Testis (tissue), 3 donors: ENCODE measurements around the gene DLG5. TPM values are rescaled to one million over a fixed set of nuclear protein-coding genes. Genes with fewer than 3 reads are reported as not detected.

ENCODE experiments used
- DNase-seq: peaks from one replicate; pipeline ENCODE4 v3.0.0-alpha.2; 2019
- H3K27ac ChIP-seq, 2 donors: fragments of 200-600 bp; sonication (generic); one replicate each; pipeline ENCODE4 v1.5.1; 2019
- H3K27me3 ChIP-seq: fragments of 200-600 bp; sonication (generic); one replicate; pipeline ENCODE4 v1.5.1; 2019
- H3K36me3 ChIP-seq: fragments of 200-600 bp; sonication (generic); one replicate; pipeline ENCODE4 v1.5.1; 2017; ENCODE audit warnings: low read depth; ENCODE audit errors: missing control alignments
- H3K4me1 ChIP-seq: fragments of 200-600 bp; sonication (generic); one replicate; pipeline ENCODE4 v1.5.1; 2019
- H3K4me3 ChIP-seq, 2 donors: fragments of 200-600 bp; sonication (generic); one replicate each; pipeline ENCODE4 v1.5.1; 2017 to 2019
- H3K9me3 ChIP-seq: fragments of 200-600 bp; sonication (generic); one replicate; pipeline ENCODE4 v1.5.1; 2017
- POLR2A ChIP-seq: fragments of 450-650 bp; IDR thresholded peaks from one replicate; pipeline ENCODE4 v1.6.1; 2017; ENCODE audit warnings: antibody characterized with exemption, mild to moderate bottlenecking, moderate library complexity
- WGBS, 2 donors: methylation state at CpG; one replicate each; pipeline ENCODE4 v1.1.5; 2018; 5-methylcytosine and 5-hydroxymethylcytosine counted together
- intact Hi-C: fragments of 100-400 bp; cut with DNase I; formaldehyde crosslinking; loops from one replicate; pipeline ENCODE4 v1.15.1; 2023; ENCODE audit warnings: low total_unique reads
- polyA plus RNA-seq: library from polyadenylated mRNA; stranded (reverse); fragments of 350-450 nt; fragmentation: Illumina TruSeq; extraction: RNeasy Lipid Tissue Mini Kit (QIAGEN cat#74804); gene quantifications from one replicate; pipeline ENCODE4 v1.2.3, GENCODE V29; 2014; ENCODE audit warnings: low read depth, low replicate concordance; ENCODE audit not compliant: insufficient read depth
- total RNA-seq, 2 donors: library from RNA; depleted of rRNA; stranded (reverse); fragments of >200 nt; gene quantifications; one replicate each; pipeline ENCODE4 v1.2.3, GENCODE V29; 2016
- TF ChIP-seq, protein P1 (sequence below), 3 experiments: fragments of 450-650 bp in 2 of 3; fragments of 200-600 bp in 1 of 3; sonication (generic) in 1 of 3; IDR thresholded peaks; one replicate each; pipeline ENCODE4 v1.5.1; 2016 to 2019; ENCODE audit warnings: antibody characterized with exemption in 3 of 3, mild to moderate bottlenecking in 2 of 3, moderate library complexity in 1 of 3

The DLG5 gene
- total and polyA plus RNA-seq, 3 donors from 2014 or later: 26.9 to 54.8 (median 50.1) TPM

DNA sequence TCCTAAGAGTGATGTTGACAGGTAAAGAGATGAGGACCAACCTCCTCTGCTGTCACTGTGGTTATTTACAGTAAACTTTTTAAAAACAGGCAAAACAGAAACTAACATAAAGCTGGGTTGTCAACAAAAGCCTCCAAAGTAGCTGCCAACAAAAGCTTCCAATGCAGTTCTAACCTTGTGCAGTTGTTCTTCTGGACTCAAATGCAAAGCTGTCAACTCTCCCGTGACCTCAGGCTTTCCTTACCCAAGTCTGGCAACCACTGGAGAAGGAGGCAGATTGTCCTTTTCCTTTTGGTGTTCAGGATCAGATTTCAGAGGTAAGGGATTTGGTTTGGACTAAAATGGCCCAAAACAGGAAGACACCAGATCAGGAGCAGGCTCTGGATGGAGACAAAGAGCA is 63.1 kb downstream of the DLG5 start:
- peaks cover 4% of the 10 kb centered on the region for H3K4me1 ChIP-seq

DNA sequence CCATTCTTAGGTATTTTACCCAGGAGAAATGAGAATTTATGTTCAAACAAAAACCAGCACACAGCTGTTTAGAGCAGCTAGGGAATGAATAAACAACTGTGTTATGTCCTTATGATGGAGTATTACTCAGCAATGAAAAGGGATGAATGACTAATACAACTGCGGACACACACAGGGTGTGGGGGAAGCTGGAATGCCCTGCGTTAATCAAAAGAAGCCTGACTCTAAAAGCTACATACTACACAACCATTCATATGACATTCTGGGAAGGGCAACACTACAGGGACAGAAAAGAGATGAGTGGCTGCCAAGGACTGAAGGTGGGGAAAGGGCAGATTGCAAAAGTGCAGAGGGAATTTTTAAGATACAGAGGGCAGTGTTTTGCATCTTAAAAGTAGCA is 64.0 kb downstream of the DLG5 start:
- Histone ChIP-seq H3K27me3 (no peaks in the 10 kb centered on the region), H3K27ac (no peak overlapping the region), H3K4me1 (peaks cover 4% of the 10 kb centered on the region), H3K4me3 (no peak overlapping the region), H3K36me3 (no peaks in the 10 kb centered on the region), H3K9me3 (no peaks in the 10 kb centered on the region)
- TF ChIP-seq, protein P1, sequence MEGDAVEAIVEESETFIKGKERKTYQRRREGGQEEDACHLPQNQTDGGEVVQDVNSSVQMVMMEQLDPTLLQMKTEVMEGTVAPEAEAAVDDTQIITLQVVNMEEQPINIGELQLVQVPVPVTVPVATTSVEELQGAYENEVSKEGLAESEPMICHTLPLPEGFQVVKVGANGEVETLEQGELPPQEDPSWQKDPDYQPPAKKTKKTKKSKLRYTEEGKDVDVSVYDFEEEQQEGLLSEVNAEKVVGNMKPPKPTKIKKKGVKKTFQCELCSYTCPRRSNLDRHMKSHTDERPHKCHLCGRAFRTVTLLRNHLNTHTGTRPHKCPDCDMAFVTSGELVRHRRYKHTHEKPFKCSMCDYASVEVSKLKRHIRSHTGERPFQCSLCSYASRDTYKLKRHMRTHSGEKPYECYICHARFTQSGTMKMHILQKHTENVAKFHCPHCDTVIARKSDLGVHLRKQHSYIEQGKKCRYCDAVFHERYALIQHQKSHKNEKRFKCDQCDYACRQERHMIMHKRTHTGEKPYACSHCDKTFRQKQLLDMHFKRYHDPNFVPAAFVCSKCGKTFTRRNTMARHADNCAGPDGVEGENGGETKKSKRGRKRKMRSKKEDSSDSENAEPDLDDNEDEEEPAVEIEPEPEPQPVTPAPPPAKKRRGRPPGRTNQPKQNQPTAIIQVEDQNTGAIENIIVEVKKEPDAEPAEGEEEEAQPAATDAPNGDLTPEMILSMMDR (IDR thresholded peaks at IDR 0.05): no peak
- no peak for TF ChIP-seq POLR2A
- intact Hi-C loops: no loop called here
- 95 to 97% methylated on average over 2 of the region's 2 CpGs for WGBS, 2 donors
- no peak for DNase-seq

More for the DNA sequence above, 63.1 kb downstream of the DLG5 start:
- WGBS, 2 donors: 64 to 66% methylated on average over 1 of the region's 1 CpG
- H3K27ac ChIP-seq: no peak overlapping the region
- no peaks in the 10 kb centered on the region for H3K27me3 ChIP-seq
- intact Hi-C loops: no loop called here
- TF ChIP-seq, protein P1 (IDR thresholded peaks at IDR 0.05): no peak
- no peak for TF ChIP-seq POLR2A
- H3K36me3 ChIP-seq: no peaks in the 10 kb centered on the region
- DNase-seq: no peak
- no peak overlapping the region for H3K4me3 ChIP-seq
- no peaks in the 10 kb centered on the region for H3K9me3 ChIP-seq

DNA sequence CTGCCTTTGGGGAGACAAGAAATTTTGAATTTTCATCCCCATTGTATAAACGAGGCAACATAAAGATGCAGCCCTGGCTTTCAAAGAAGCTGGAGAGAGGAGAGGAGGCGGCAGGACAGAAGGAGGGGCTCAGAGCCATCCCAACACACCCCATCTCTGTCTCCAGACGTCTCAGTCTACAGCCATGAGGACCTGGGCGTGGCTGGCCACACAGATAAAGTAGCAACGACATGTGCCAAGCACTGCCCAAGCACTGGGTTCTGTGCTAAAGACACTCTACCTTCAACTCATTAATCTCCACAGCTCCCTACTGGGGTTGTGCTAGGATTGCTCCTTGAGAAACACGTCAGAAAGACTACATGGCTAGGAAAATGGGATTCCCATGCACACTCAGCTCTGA is 65.2 kb downstream of the DLG5 start:
- WGBS, 2 donors: 75 to 88% methylated on average over 6 of the region's 6 CpGs
- intact Hi-C loops: no loop called here
- no peak for TF ChIP-seq POLR2A
- TF ChIP-seq, protein P1 (IDR thresholded peaks at IDR 0.05): no peak
- Histone ChIP-seq H3K4me1 (peaks cover 4% of the 10 kb centered on the region), H3K9me3 (no peaks in the 10 kb centered on the region), H3K36me3 (no peaks in the 10 kb centered on the region), H3K27me3 (no peaks in the 10 kb centered on the region), H3K4me3 (no peak overlapping the region), H3K27ac (no peak overlapping the region)
- DNase-seq: no peak

DNA sequence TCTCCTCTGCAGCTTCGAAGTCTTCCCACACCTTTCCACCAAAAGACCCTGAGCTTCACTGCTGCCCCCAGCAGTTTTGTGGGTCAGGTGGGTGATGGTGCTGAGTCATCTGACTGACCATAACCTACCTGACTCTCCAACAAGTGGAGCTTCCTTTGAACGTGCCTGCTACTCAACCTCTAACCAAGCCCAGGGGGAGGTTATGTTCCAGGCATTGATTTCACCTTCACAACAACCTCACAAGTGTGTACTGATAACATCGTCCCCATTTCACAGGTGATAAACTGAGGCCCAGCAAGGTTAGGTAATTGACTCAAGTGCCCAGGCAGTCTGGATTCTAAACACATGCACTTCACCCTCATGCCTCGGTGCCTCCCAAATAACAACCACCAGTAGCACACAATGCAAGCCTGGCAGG is 66.7 kb downstream of the DLG5 start:
- intact Hi-C loops: no loop called here
- no peaks in the 10 kb centered on the region for H3K9me3 ChIP-seq
- no peaks in the 10 kb centered on the region for H3K27me3 ChIP-seq
- no peak overlapping the region for H3K4me3 ChIP-seq
- no peaks in the 10 kb centered on the region for H3K36me3 ChIP-seq
- no peak for TF ChIP-seq POLR2A
- TF ChIP-seq, protein P1 (IDR thresholded peaks at IDR 0.05): no peak
- H3K4me1 ChIP-seq: no peaks in the 10 kb centered on the region
- WGBS, 2 donors: 88 to 92% methylated on average over 4 of the region's 4 CpGs
- no peak for DNase-seq
- H3K27ac ChIP-seq: no peak overlapping the region

DNA sequence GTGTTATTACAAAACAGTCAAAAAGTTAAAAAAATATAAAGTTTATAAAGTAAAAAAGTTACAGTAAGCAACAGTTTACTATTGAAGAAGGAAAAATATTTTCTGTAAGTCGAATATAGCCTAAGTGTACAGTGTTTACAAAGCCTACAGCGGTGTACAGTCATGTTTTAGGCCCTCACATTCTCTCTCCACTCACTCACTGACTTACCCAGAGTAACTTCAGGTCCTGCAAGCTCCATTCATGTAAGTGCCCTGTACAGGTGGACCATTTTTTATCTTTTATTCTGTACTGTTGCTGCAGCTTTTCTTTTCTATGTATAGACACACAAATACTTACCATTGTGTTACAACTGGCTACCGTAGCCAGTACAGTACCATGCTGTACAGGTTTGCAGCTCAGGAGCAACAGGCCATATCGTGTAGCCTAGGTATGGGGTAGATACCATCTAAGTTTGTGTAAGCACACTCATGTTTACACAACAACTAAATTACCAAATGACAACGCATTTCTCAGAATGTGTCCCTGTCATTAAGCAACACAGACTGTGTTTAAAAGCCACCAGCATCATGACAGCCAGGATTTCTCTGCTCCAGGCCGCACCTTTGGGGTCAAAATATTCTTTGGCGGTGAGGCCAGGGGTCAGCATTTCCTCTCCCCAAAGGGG is 67.2 kb downstream of the DLG5 start:
- TF ChIP-seq, protein P1 (IDR thresholded peaks at IDR 0.05): no peak
- no peak for TF ChIP-seq POLR2A
- no peaks in the 10 kb centered on the region for H3K27me3 ChIP-seq
- H3K36me3 ChIP-seq: no peaks in the 10 kb centered on the region
- H3K9me3 ChIP-seq: no peaks in the 10 kb centered on the region
- no peak for DNase-seq
- H3K4me3 ChIP-seq: no peak overlapping the region
- no peaks in the 10 kb centered on the region for H3K4me1 ChIP-seq
- intact Hi-C loops: no loop called here
- no peak overlapping the region for H3K27ac ChIP-seq
- WGBS, 2 donors: 94 to 95% methylated on average over 7 of the region's 7 CpGs
